ENCODE results near the gene CFAP100. TPM values are rescaled to one million over a fixed set of nuclear protein-coding genes. Genes with fewer than 3 reads are reported as not detected.

Gene CFAP100
- total RNA-seq, 1 experiment from 2014 or later, result not detected

DNA sequence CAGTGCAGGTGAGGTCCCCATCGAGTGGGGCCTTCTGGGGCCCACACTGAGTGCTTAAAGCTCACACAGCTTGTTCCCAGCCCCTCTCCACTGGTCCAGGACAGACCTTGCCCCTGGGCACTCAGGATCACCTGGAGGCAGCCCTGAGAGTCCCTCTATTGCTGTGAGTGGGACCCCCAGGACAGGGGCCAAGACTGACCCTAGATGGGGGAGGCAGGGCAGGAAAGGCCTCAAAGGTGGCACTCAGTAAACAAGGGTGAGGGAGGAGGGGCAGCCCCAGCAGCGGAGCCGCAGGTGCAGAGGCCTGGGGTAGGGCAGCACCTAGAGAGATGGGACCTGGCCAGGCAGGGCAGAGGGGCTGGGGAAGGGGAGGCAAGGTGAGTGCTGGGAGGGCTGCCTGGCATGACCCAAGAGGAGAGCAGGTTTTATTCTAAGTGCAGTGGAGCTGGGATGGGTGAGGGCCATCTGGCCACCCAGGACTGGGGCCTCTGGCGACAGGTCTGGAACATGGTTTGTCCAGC is 27.9 kb downstream of the CFAP100 start:
- no peaks in the 10 kb centered on the region for H4K20me1 ChIP-seq (ENCODE audit: insufficient read depth)
- no peaks in the 10 kb centered on the region for H3K27me3 ChIP-seq (ENCODE audit: insufficient read depth, low read depth)
- peaks cover 8% of the 10 kb centered on the region; the same call in 1 of the 2 replicates for H3K4me1 ChIP-seq (replicated peaks; ENCODE audit: insufficient read depth)
- no peaks in the 10 kb centered on the region for H3K36me3 ChIP-seq (ENCODE audit: low read depth)
- DNase-seq, result no peak
- no peaks in the 10 kb centered on the region; the same call in 1 of the 2 replicates for H3K9me3 ChIP-seq (ENCODE audit: insufficient read depth, low read depth)
- intact Hi-C loops (cut with micrococcal nuclease; ENCODE audit: unreplicated experiment), result no loop called here
- H3K79me2 ChIP-seq (ENCODE audit: low read depth), result no peaks in the 10 kb centered on the region
- no peak for TF ChIP-seq EZH2 (IDR thresholded peaks at IDR 0.05; ENCODE audit: low read depth)
- TF ChIP-seq, protein P1, sequence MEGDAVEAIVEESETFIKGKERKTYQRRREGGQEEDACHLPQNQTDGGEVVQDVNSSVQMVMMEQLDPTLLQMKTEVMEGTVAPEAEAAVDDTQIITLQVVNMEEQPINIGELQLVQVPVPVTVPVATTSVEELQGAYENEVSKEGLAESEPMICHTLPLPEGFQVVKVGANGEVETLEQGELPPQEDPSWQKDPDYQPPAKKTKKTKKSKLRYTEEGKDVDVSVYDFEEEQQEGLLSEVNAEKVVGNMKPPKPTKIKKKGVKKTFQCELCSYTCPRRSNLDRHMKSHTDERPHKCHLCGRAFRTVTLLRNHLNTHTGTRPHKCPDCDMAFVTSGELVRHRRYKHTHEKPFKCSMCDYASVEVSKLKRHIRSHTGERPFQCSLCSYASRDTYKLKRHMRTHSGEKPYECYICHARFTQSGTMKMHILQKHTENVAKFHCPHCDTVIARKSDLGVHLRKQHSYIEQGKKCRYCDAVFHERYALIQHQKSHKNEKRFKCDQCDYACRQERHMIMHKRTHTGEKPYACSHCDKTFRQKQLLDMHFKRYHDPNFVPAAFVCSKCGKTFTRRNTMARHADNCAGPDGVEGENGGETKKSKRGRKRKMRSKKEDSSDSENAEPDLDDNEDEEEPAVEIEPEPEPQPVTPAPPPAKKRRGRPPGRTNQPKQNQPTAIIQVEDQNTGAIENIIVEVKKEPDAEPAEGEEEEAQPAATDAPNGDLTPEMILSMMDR (conservative IDR thresholded peaks at IDR 0.05), result no peak
- 0 out of 2 replicates have a peak, but pooled peaks cover 4% of the 10 kb centered on the region for H3F3A ChIP-seq (ENCODE audit: insufficient read depth, low read depth)
- no peak overlapping the region for H3K4me2 ChIP-seq
- H3K27ac ChIP-seq, result no peak overlapping the region
- H3K4me3 ChIP-seq, result no peak overlapping the region
- ChIA-PET POLR2A (ENCODE audit: unreplicated experiment) (no interaction called here), CTCF (no interaction called here)
- H2AFZ ChIP-seq, result no peak overlapping the region
- H3K9me2 ChIP-seq (ENCODE audit: insufficient read depth), result no peaks in the 10 kb centered on the region
- no TSS peak for BruUV-seq (replicated peaks)

DNA sequence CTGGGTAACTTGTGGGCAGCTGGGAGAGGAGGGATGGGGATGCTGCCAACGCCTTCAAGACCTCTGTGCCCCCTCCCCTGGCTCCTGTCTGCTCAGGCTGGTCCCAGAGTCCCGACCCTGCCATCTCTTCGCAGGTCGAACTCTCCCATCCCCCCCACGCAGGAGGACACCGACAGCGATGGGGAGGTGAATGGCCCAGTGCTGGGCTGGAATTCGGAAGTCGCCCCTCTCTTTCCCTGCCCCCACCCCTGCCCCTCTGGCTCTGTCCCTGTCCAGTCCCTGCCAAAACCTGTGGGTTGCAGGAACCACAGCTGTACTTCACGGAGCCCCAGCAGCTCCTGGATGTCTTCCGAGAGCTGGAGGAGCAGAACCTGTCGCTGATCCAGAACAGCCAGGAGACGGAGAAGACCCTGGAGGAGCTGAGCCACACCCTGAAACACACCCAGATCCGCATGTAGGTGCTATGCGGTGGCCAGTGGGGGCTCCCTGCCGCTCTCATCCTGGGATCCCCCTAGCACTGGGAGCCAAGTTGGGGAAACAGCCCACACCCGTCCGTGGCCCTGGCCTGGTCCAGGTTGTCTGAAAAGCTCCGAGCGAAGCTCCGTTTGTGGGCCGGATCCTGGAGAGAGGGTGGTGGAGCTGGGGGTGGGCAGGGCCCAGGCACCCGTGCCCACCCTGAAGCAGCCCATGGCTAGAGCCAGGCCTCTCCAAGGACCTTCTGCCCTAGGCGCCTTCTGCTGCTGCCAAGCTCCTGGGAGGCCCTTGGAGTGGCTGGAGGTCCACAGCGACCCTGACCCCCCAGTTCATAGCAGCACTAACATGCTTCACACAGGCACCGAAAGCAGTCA is 28.7 kb downstream of the CFAP100 start:
- H4K20me1 ChIP-seq (ENCODE audit: insufficient read depth), result no peaks in the 10 kb centered on the region
- H2AFZ ChIP-seq, result no peak overlapping the region
- no peaks in the 10 kb centered on the region for H3K36me3 ChIP-seq (ENCODE audit: low read depth)
- CTCF ChIA-PET, result no interaction called here
- H3K4me2 ChIP-seq, result no peak overlapping the region
- no peak overlapping the region for H3K27ac ChIP-seq
- H3K27me3 ChIP-seq (ENCODE audit: insufficient read depth, low read depth), result no peaks in the 10 kb centered on the region
- H3K9me2 ChIP-seq (ENCODE audit: insufficient read depth), result no peaks in the 10 kb centered on the region
- TF ChIP-seq, protein P1 (conservative IDR thresholded peaks at IDR 0.05), result no peak
- no peak for TF ChIP-seq EZH2 (IDR thresholded peaks at IDR 0.05; ENCODE audit: low read depth)
- intact Hi-C loops (cut with micrococcal nuclease; ENCODE audit: unreplicated experiment), result no loop called here
- no peaks in the 10 kb centered on the region; the same call in 1 of the 2 replicates for H3K9me3 ChIP-seq (ENCODE audit: insufficient read depth, low read depth)
- no peak for DNase-seq
- POLR2A ChIA-PET (ENCODE audit: unreplicated experiment), result no interaction called here
- H3K79me2 ChIP-seq (ENCODE audit: low read depth), result no peaks in the 10 kb centered on the region
- BruUV-seq (replicated peaks), result no TSS peak
- peaks cover 8% of the 10 kb centered on the region; the same call in 1 of the 2 replicates for H3K4me1 ChIP-seq (replicated peaks; ENCODE audit: insufficient read depth)
- 0 out of 2 replicates have a peak, but pooled peaks cover 4% of the 10 kb centered on the region for H3F3A ChIP-seq (ENCODE audit: insufficient read depth, low read depth)
- no peak overlapping the region for H3K4me3 ChIP-seq

DNA sequence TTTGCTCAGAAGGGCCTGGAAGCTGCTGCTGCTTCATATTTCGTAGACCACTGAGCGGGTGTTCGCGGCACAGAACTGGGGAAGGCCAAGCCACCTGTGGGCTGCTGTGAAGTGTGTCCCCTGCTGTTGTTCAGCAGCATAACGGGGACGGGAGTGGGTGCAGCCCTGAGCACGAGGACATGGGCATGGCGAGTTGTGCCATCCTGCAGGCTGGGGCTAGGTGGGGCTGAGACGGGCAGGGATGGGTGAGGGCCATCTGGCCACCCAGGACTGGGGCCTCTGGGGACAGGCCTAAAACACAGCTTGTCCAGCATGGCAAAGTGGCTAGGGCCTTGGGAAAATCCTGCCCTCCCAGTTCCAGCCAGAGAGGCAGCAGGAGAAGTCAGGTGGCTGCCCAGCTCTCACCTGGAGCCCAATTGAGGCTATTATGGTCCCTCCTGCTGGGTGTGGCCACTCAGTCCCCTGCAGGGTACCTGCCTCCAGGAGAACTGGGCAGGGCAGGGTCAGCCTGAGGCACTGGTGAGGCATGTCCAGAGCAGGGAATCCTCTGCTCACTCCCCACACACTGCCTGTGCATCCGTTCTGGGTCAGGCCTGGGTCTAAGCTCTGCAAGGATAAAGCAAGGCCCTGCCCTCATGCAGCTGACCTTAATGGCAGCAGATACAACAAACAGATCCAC is 29.5 kb downstream of the CFAP100 start:
- Histone ChIP-seq H3K79me2 (ENCODE audit: low read depth) (no peaks in the 10 kb centered on the region), H3K9me2 (ENCODE audit: insufficient read depth) (no peaks in the 10 kb centered on the region), H3K4me1 (replicated peaks; ENCODE audit: insufficient read depth) (peaks cover 8% of the 10 kb centered on the region; the same call in 1 of the 2 replicates), H4K20me1 (ENCODE audit: insufficient read depth) (no peaks in the 10 kb centered on the region), H3K4me3 (no peak overlapping the region), H3K36me3 (ENCODE audit: low read depth) (no peaks in the 10 kb centered on the region), H3K27me3 (ENCODE audit: insufficient read depth, low read depth) (no peaks in the 10 kb centered on the region), H3K27ac (no peak overlapping the region), H3F3A (ENCODE audit: insufficient read depth, low read depth) (0 out of 2 replicates have a peak, but pooled peaks cover 4% of the 10 kb centered on the region), H2AFZ (no peak overlapping the region), H3K9me3 (ENCODE audit: insufficient read depth, low read depth) (no peaks in the 10 kb centered on the region; the same call in 1 of the 2 replicates), H3K4me2 (no peak overlapping the region)
- POLR2A ChIA-PET (ENCODE audit: unreplicated experiment), result no interaction called here
- CTCF ChIA-PET, result no interaction called here
- BruUV-seq (replicated peaks), result no TSS peak
- TF ChIP-seq, protein P1 (conservative IDR thresholded peaks at IDR 0.05), result no peak
- no peak for TF ChIP-seq EZH2 (IDR thresholded peaks at IDR 0.05; ENCODE audit: low read depth)
- DNase-seq, result peak in 1 of 2 experiments; percentile 25
- intact Hi-C loops (cut with micrococcal nuclease; ENCODE audit: unreplicated experiment), result no loop called here

Data from PC-9 (cell line).